Esophagus squamous epithelium (tissue), 4 donors: ENCODE results near the gene CTNND2.

Experiments
- POLR2A ChIP-seq, 4 donors: fragments of 450-650 bp; IDR thresholded peaks; one replicate each; pipeline ENCODE4 v1.6.1; 2017; ENCODE audit warnings: antibody characterized with exemption in 4 of 4, mild to moderate bottlenecking in 4 of 4, moderate library complexity in 3 of 4
- TF ChIP-seq, protein P1 (sequence below), 6 experiments: fragments of 450-650 bp in 4 of 6; fragments of 200-600 bp in 2 of 6; sonication (generic) in 2 of 6; IDR thresholded peaks; one replicate each; pipeline ENCODE4 v1.5.1; 2016 to 2019; ENCODE audit warnings: antibody characterized with exemption in 6 of 6, mild to moderate bottlenecking in 4 of 6, moderate library complexity in 4 of 6

DNA sequence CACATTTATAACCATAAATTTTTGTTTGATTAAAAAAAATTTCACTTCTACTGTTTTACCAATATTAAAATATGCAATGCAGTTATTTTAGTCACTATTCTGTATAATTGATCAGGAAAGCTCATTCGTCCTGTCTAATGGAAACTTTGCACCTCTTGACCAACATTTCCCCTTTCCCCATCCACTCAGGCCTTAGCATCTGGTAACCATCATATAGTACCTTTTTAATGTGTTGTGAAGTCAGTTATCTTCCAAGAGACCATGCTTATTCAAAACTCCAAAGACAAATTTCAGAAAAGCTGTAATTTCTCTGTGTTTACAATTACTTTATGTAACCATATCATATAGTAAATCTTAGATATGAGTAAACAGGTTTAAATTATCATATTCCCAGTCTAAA lies 145.9 kb downstream of the CTNND2 start:
- TF ChIP-seq, protein P1, sequence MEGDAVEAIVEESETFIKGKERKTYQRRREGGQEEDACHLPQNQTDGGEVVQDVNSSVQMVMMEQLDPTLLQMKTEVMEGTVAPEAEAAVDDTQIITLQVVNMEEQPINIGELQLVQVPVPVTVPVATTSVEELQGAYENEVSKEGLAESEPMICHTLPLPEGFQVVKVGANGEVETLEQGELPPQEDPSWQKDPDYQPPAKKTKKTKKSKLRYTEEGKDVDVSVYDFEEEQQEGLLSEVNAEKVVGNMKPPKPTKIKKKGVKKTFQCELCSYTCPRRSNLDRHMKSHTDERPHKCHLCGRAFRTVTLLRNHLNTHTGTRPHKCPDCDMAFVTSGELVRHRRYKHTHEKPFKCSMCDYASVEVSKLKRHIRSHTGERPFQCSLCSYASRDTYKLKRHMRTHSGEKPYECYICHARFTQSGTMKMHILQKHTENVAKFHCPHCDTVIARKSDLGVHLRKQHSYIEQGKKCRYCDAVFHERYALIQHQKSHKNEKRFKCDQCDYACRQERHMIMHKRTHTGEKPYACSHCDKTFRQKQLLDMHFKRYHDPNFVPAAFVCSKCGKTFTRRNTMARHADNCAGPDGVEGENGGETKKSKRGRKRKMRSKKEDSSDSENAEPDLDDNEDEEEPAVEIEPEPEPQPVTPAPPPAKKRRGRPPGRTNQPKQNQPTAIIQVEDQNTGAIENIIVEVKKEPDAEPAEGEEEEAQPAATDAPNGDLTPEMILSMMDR (IDR thresholded peaks at IDR 0.05), result no peak
- TF ChIP-seq POLR2A (IDR thresholded peaks at IDR 0.05), result no peak
